GM12878 (cell line): ENCODE data around the gene SGMS1.

Experiments
- CBFB ChIP-seq: IDR thresholded peaks from 2 replicates; pipeline ENCODE4 v1.6.1; 2016; ENCODE audit warnings: antibody characterized with exemption, low read depth
- CTCF ChIP-seq, 3 experiments: IDR thresholded peaks in 2 of 3; conservative IDR thresholded peaks in 1 of 3; 2 replicates each; pipeline ENCODE4 v1.5.1; 2011; ENCODE audit warnings: low read depth in 3 of 3, low read length in 3 of 3, mild to moderate bottlenecking in 3 of 3, control low read depth in 2 of 3, moderate library complexity in 2 of 3, inconsistent platforms in 1 of 3, mixed read lengths in 1 of 3; ENCODE audit not compliant: control insufficient read depth in 2 of 3, insufficient read depth in 1 of 3; ENCODE audit errors: extremely low read depth in 1 of 3
- EGR1 ChIP-seq, 2 experiments: IDR thresholded peaks; 1 replicate in 1 of 2; 2 replicates in 1 of 2; pipeline ENCODE4 v1.6.1; 2011 to 2012; ENCODE audit warnings: low read depth in 2 of 2, low read length in 2 of 2, borderline replicate concordance in 1 of 2, mild to moderate bottlenecking in 1 of 2, moderate library complexity in 1 of 2
- EZH2 ChIP-seq: IDR thresholded peaks from 2 replicates; pipeline ENCODE4 v1.6.1; 2012; ENCODE audit warnings: low read depth, mild to moderate bottlenecking, control low read depth, inconsistent platforms, low read length, borderline replicate concordance; ENCODE audit not compliant: control insufficient read depth
- NKRF ChIP-seq: fragments of 450-650 bp; conservative IDR thresholded peaks from 2 replicates; pipeline ENCODE4 v1.6.1; 2017; ENCODE audit warnings: mild to moderate bottlenecking, moderate library complexity
- POLR2A ChIP-seq: IDR thresholded peaks from 2 replicates; pipeline ENCODE4 v1.6.1; 2011; ENCODE audit warnings: low read depth, mild to moderate bottlenecking, low read length
- POLR2AphosphoS5 ChIP-seq: IDR thresholded peaks from 2 replicates; pipeline ENCODE4 v1.6.1; 2011; ENCODE audit warnings: mild to moderate bottlenecking, low read length, inconsistent platforms
- SRF ChIP-seq, 2 experiments: IDR thresholded peaks; 2 replicates each; pipeline ENCODE4 v1.6.1; 2011; ENCODE audit warnings: low read depth in 2 of 2, low read length in 2 of 2, mild to moderate bottlenecking in 1 of 2, moderate library complexity in 1 of 2
- SUZ12 ChIP-seq: fragments of 200-600 bp; sonication (generic); IDR thresholded peaks from one replicate; pipeline ENCODE4 v1.6.1; 2018; ENCODE audit warnings: antibody characterized with exemption, mild to moderate bottlenecking; ENCODE audit not compliant: unreplicated experiment
- TAF1 ChIP-seq: IDR thresholded peaks from 2 replicates; pipeline ENCODE4 v1.6.1; 2011; ENCODE audit warnings: mild to moderate bottlenecking, low read depth, low read length, borderline replicate concordance

DNA sequence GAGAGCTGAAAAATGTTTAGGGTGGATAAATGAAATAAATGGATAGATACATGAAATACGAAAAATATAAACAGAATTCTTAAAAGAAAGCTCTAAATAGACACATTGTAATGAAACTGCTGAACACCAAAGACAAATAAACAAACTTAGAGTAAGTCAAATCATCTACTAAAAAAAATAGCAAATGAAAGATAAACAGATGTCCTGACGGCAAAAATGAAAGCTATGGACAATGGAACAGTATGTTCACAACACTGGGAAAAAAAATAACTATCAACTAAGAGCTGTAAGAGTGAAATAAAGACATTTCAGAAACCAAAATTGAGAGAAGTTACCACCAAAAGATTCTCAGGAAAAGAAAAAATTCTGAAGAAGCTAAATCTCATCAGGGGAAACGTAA lies 106.1 kb downstream of the SGMS1 start:
- TF ChIP-seq SUZ12 (no peak), EGR1 (IDR thresholded peaks at IDR 0.05; ENCODE audit: borderline replicate concordance in 1 of 2, low read depth in 2 of 2, low read length in 2 of 2) (no peak), CTCF (IDR thresholded peaks at IDR 0.05 in 2 of 3, conservative IDR thresholded peaks at IDR 0.05 in 1 of 3; ENCODE audit: control insufficient read depth in 2 of 3, extremely low read depth in 1 of 3, insufficient read depth in 1 of 3, low read depth in 3 of 3, low read length in 3 of 3) (no peak), POLR2A (no peak), EZH2 (no peak), NKRF (no peak), POLR2AphosphoS5 (no peak), TAF1 (no peak), CBFB (no peak), SRF (IDR thresholded peaks at IDR 0.05; ENCODE audit: low read depth in 2 of 2, low read length in 2 of 2) (no peak)
